ENCODE data around the gene CD28.

Gene CD28

DNA sequence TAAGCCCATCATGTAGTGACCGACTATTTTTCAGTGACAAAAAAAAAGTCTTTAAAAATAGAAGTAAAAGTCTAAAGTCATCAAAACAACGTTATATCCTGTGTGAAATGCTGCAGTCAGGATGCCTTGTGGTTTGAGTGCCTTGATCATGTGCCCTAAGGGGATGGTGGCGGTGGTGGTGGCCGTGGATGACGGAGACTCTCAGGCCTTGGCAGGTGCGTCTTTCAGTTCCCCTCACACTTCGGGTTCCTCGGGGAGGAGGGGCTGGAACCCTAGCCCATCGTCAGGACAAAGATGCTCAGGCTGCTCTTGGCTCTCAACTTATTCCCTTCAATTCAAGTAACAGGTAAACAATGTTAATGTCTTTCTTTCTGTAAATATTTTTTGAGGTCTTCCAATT is at the start of gene CD28:
Gene CD28, plus strand, starts transcription at position 237 of the 400 bp plus-strand sequence. Its CDS starts 58 bp downstream, at position 295.
- TF ChIP-seq ZNF274 (IDR thresholded peaks at IDR 0.05; ENCODE audit: low read depth, low read length), result no peak
- peak within 1 kb of the TSS; percentile 73; the same call in 1 of the 2 replicates for H3K4me3 ChIP-seq (ENCODE audit: low read length)

DNA sequence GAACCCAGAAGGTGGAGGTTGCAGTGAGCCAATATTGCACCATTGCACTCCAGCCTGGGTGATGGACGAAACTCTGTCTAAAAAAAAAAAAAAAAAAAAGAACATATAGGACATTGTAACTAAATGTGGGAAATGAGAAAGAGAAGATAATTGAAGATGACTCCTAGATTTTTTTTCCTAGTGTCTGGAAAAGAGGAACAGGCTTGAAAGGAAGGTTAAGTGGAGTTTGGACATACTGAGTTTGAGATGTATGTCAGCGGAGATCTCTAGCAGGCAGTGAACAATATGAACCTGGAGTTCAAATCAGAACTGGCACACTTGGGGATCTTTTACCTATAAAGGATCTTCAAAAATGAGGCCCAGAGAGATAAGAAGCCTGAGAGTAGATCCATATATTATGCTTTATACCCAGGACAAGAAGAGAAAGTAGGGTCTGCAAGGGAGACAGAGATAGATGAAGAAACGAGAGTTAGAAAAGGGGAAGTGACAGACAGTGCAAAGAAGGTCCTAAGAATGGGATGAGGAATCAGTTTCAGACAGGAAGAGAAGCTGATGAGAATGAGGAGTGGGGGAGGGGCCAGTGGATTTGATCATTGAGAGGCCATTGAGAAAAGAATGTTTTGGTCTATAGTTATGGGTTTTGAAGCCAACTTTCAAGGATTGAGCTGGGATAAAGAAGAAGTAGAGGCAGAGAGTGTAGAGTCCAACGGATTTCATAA is 46.9 kb upstream of the CD28 start:
- no peak for TF ChIP-seq ZNF274 (IDR thresholded peaks at IDR 0.05; ENCODE audit: low read depth, low read length)
- H3K4me3 ChIP-seq (ENCODE audit: low read length), result no peak overlapping the region

DNA sequence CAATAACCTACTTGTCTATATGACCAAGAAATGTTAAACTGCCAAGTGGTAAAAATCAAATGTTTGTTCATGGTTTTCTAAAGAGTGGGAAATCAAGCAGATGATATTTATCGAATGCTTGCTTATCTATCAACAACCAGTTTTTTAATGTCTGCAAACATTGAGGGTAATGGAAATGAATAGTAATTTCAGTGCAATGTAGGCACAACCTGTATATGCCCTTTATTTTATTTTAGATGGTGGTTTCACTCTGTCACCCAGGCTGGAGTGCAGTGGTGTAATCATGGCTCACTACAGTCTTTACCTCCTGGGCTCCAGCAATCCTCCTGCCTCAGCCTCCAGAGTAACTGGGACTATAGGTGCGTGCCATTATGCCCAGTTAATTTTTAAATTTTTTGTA is 46.0 kb upstream of the CD28 start:
- no peak overlapping the region for H3K4me3 ChIP-seq (ENCODE audit: low read length)
- no peak for TF ChIP-seq ZNF274 (IDR thresholded peaks at IDR 0.05; ENCODE audit: low read depth, low read length)

DNA sequence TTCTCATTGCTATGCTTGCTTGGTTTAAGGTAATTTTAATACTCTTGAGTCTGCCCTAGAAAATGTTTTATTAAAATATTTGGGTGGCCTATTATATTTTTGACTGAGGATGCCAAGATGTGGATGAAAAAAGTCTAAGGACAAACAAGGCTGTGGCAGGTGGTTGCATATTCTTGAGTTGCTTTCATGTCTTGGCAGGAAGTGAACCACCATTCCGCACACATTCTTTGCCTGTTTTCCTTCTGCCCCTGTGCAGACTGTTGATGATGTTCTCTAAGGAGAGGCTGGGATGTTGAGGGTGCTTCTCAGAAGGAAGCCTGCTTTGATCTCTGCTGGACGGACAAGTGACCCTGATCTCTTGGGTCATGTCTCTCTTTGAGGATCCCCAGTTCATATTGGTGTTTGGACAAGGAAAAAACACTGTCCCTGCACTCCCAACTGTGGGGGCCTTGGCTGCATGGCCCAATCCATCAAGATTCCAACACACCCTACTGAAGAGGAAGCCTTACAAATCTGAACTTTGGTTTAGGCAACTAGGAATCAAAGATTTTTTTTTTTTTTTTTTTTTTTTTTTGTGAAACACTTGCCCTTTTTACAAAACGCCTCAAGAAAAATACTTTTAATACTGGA is 45.0 kb upstream of the CD28 start:
- no peak overlapping the region for H3K4me3 ChIP-seq (ENCODE audit: low read length)
- TF ChIP-seq ZNF274 (IDR thresholded peaks at IDR 0.05; ENCODE audit: low read depth, low read length), result no peak

DNA sequence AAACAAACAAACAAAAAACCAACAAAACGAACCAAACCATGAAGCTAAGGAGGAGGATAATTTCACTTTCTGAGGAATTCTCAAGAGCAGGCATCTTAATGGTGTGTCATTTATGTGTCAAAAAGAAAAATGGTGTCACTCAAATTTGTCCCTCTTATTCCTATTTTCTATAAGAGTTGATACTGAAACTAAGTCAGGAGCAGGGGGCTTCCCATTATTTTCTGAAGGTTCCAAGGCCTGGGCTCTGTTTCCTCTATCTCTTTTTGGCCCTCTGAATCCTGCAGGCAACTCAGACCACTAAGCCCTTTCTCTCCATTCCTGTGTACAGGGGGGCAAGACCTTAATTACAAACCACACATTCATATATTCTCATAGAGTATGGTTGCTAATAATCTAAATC is 44.0 kb upstream of the CD28 start:
- no peak overlapping the region for H3K4me3 ChIP-seq (ENCODE audit: low read length)
- no peak for TF ChIP-seq ZNF274 (IDR thresholded peaks at IDR 0.05; ENCODE audit: low read depth, low read length)

DNA sequence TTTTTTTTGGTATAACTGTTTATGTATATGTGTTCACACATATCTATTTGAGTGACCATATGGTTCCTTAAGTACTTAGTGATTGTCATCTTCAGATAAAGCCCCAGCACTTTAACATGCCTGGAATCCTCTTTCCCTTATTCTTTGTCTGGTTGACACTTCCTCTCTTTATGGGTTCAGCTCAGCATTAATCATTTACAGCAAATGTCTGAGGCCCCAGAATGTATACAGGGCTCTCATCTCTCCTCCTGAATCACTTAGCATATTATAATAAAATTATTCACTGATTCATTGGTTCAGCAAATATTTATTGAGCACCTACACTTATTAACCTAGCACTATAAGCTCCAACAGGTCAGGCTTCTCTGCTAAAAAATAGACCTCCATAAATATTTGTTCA is 43.5 kb upstream of the CD28 start:
- TF ChIP-seq ZNF274 (IDR thresholded peaks at IDR 0.05; ENCODE audit: low read depth, low read length), result no peak
- H3K4me3 ChIP-seq (ENCODE audit: low read length), result no peak overlapping the region

DNA sequence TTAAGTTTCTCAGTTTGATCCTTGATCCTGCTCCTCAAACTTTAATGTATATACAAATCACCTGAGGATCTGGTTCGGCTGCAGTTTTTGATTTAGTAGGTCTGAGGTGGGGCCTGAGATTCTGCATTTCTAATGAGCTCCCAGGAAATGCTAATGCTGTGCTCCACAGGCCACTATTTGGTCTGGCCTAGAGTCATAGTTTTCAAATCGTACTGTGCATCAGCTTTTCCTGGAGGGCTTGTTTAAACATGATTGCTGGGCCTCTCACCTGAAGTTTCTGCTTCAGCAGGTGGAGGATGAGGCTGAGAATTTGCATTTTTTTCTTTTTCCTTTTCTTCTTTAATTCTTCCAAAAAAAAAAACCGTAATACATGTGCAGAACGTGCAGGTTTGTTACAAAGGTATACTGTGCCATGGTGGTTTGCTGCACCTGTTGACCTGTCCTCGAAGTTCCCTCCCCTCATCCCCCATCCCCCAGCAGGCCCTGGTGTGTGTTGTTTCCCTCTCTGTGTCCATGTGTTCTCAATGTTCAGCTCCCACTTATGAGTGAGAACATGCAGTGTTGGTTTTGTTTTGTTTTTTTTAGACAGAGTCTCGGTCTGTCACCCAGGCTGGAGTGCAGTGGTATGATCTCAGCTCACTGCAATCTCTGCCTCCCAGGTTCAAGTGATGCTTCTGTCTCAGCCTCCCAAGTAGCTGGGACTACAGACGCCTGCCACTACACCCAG is 42.2 kb upstream of the CD28 start:
- no peak for TF ChIP-seq ZNF274 (IDR thresholded peaks at IDR 0.05; ENCODE audit: low read depth, low read length)
- no peak overlapping the region for H3K4me3 ChIP-seq (ENCODE audit: low read length)

DNA sequence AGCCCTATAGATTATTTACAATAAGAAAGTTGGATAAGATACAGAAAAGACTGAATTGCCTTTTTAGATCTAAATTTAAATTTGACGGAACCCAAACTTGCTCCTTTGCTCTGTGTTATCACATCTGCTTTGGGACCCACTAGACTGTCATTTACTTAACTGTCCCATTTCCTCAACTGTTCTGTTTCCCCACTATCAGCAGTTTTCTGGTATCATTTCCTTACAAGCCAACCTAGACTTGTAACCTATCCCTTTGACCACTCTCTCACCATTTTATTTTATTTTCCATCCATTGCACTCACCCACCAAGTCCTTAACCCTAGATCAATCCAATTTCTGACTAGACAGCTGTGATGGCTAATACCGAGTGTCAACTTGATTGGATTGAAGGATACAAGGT is 38.6 kb upstream of the CD28 start:
- TF ChIP-seq ZNF274 (IDR thresholded peaks at IDR 0.05; ENCODE audit: low read depth, low read length), result no peak
- no peak overlapping the region for H3K4me3 ChIP-seq (ENCODE audit: low read length)

DNA sequence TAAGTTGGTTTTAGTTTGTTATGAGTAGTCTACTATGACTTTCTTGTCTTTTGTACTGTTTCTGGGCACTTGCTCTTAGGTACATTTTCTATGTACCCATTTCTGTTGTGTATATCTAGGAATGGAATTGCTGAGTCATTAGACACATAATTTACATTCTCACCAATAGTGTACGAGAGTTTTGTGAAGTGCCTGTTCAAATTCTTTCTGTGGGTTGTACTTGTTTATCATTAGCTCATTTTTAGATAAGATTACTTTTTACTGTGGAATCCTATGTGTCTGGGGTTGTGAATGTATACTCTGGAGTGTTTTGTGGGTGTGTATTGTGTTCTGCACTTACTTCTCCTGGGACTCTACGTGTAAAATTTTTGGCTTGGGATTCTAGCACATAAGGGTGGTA is 36.6 kb upstream of the CD28 start:
- TF ChIP-seq ZNF274 (IDR thresholded peaks at IDR 0.05; ENCODE audit: low read depth, low read length), result no peak
- H3K4me3 ChIP-seq (ENCODE audit: low read length), result no peak overlapping the region

DNA sequence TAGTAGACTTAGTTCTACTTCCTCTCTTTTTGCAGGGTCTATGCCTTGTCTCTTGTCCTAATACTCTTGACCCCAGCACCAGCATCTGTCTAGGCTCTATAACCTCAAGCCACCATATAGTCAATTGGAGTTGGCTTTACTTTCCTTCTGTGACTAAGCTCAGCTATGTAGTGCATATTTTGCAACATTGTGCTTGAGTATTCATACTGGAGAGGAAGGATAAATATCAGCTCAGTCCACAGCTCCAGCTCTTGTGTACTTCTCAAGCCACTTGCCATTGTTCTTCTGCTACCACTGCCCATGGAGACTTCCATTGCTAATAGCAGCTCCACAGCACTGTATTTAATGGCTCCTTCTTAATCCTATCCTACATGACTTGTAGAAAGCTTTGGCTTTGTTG is 35.5 kb upstream of the CD28 start:
- no peak overlapping the region for H3K4me3 ChIP-seq (ENCODE audit: low read length)
- TF ChIP-seq ZNF274 (IDR thresholded peaks at IDR 0.05; ENCODE audit: low read depth, low read length), result no peak

DNA sequence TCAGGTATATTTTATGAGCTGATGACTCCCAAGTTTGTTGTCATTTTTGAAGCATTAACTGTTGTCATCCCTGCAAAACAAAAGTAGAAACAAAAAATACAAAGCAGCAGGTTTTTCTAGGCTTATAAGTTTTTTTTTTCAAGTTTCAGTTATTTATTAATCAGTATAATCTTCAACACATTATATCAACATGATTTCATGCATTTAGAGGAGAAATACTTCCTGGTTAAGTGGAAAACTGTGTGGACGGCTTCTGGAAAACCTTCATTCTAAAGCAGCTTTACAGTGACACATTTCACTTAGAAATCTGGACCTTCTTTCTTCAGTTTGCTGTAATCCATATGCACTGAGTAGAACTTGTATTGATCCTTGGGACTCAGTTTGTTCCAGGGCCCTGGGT is 34.6 kb upstream of the CD28 start:
- no peak for TF ChIP-seq ZNF274 (IDR thresholded peaks at IDR 0.05; ENCODE audit: low read depth, low read length)
- H3K4me3 ChIP-seq (ENCODE audit: low read length), result no peak overlapping the region

DNA sequence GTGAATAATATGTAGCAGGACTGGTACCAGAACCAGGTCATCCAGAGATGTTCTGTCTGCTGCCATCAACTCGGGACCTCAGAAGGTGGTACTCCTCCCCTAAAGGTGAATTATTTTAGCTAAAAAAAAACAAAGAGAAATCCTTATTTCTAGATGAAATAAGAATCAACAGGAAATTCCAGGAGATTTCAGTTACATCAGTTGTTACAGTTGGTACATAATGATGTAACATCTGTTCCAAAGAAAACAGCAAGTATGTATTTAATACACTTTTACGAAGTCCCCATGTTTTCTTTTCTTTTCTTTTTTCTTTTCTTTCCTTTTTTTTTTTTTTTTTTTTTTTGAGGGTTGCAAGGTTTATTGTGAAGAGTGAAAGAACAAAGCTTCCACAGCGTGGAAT is 33.6 kb upstream of the CD28 start:
- TF ChIP-seq ZNF274 (IDR thresholded peaks at IDR 0.05; ENCODE audit: low read depth, low read length), result no peak
- no peak overlapping the region for H3K4me3 ChIP-seq (ENCODE audit: low read length)

DNA sequence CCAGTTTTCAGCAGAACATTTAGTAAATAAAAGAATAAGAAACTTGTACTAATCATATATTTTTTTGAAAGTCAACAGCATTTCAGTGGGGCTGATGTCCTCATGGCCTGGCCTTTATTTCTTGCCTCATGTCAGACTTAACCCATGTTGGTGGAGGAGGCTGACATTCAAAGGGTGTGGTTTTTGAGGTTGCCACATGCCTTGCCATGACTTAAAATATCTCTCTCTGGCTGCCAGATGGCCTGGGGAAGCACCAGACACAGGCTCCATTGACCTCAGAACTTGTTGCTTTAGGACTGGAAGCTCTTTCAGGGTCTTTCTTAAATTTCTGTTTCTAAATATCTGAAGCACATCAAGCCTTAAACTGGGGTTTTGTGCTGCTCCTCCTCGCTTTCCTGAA is 32.5 kb upstream of the CD28 start:
- H3K4me3 ChIP-seq (ENCODE audit: low read length), result no peak overlapping the region; the same call in 1 of the 2 replicates

DNA sequence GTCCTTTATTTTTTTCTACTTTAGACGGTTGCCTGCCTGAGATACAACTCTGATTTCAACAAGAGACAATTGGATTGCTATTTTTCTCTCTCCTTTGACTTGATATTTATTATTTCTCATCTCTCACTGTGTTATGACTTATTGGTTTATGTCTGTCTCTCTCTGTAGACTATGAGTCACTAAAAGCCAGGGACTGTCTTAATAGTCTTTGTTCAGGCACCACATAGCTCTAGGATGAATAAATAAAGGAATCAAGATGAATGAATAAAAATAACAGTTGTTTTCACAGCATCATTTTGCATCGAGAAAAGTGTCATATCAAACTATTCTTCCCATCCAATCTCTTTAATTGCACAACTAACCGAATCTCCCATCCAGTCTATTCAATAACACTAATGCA is 31.4 kb upstream of the CD28 start:
- H3K4me3 ChIP-seq (ENCODE audit: low read length), result no peak overlapping the region
- TF ChIP-seq ZNF274 (IDR thresholded peaks at IDR 0.05; ENCODE audit: low read depth, low read length), result no peak

More for the DNA sequence above, 32.5 kb upstream of the CD28 start:
- no peak for TF ChIP-seq ZNF274 (IDR thresholded peaks at IDR 0.05; ENCODE audit: low read depth, low read length)

DNA sequence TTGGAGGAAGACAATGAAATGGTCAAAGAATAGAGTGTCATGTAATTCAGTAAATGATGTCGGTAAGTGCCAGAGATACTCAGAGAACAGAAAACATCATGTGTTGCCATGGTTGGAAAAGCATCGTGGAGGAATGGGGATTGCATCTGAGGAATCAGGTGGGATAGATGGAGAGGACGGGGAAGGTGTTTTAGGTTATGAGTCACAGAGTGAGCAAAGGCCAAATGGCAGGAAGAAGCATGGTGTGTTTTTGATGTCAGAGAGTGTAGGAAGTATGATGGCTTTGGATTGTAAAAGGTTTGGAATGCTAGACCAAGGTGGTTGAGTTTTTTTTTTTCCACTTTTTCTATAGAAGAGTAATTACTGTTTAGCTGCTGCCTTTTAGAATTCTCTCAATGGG is 27.5 kb upstream of the CD28 start:
- H3K4me3 ChIP-seq (ENCODE audit: low read length), result no peak overlapping the region
- no peak for TF ChIP-seq ZNF274 (IDR thresholded peaks at IDR 0.05; ENCODE audit: low read depth, low read length)
